WTC11 (cell line): Measurements from ENCODE around the gene NRSN2. TPM values are rescaled to one million over a fixed set of nuclear protein-coding genes. Genes with fewer than 3 reads are reported as not detected.

Source experiments
- ATAC-seq: fragments of 200-7000 bp; cut with Tn5 transposase; 2 replicates; pipeline ENCODE4 v1.10.0; 2021; ENCODE audit warnings: mild to moderate bottlenecking, moderate library complexity
- CTCF ChIA-PET: fragments of 300-600 bp; sonication (Branson Sonifier 250); formaldehyde crosslinking; loops from one replicate; lab custom pipeline; 2021; ENCODE audit warnings: antibody characterized with exemption; lab: Charles Lee
- POLR2A ChIA-PET: fragments of 350-600 bp; sonication (Branson Sonifier 250); formaldehyde crosslinking; loops from one replicate; lab custom pipeline; 2021; ENCODE audit warnings: antibody characterized with exemption; lab: Charles Lee
- DNase-seq: peaks from one replicate; pipeline ENCODE4 v3.0.0; 2021; ENCODE audit warnings: low spot score
- H3K27ac Mint-ChIP-seq: 2 replicates; pipeline ENCODE4 v1.8.0; 2021; ENCODE audit warnings: mixed read lengths
- H3K27me3 Mint-ChIP-seq: 2 replicates; pipeline ENCODE4 v1.8.0; 2021; ENCODE audit warnings: low read depth, mild to moderate bottlenecking, moderate library complexity, mixed read lengths
- H3K36me3 Mint-ChIP-seq: 2 replicates; pipeline ENCODE4 v1.8.0; 2021; ENCODE audit warnings: mixed read lengths
- H3K4me1 Mint-ChIP-seq: 2 replicates; pipeline ENCODE4 v1.8.0; 2022; ENCODE audit warnings: mixed read lengths
- H3K4me3 Mint-ChIP-seq: 2 replicates; pipeline ENCODE4 v1.8.0; 2021; ENCODE audit warnings: mild to moderate bottlenecking, moderate library complexity, mixed read lengths
- H3K9me3 Mint-ChIP-seq: 2 replicates; pipeline ENCODE4 v1.8.0; 2021; ENCODE audit warnings: mixed read lengths
- ATF1 ChIP-seq: sonication (generic); formaldehyde crosslinking; IDR thresholded peaks from 2 replicates; pipeline ENCODE4 v1.8.1; 2023; ENCODE audit warnings: mild to moderate bottlenecking, moderate library complexity, missing genetic modification reagents
- CBFB ChIP-seq: sonication (generic); formaldehyde crosslinking; IDR thresholded peaks from 2 replicates; pipeline ENCODE4 v1.8.1; 2022; ENCODE audit warnings: mild to moderate bottlenecking, low read depth, missing genetic modification reagents
- CREB1 ChIP-seq: sonication (generic); formaldehyde crosslinking; IDR thresholded peaks from 2 replicates; pipeline ENCODE4 v1.8.0; 2023; ENCODE audit warnings: mild to moderate bottlenecking, missing genetic modification reagents
- ETV6 ChIP-seq: sonication (generic); formaldehyde crosslinking; IDR thresholded peaks from 2 replicates; pipeline ENCODE4 v1.8.1; 2022; ENCODE audit warnings: mild to moderate bottlenecking, missing genetic modification reagents
- FOXK1 ChIP-seq: sonication (generic); formaldehyde crosslinking; IDR thresholded peaks from 2 replicates; pipeline ENCODE4 v1.8.0; 2022; ENCODE audit warnings: mild to moderate bottlenecking, moderate library complexity, missing genetic modification reagents
- JAZF1 ChIP-seq: fragments of 250-450 bp; sonication (Bioruptor Pico); IDR thresholded peaks from 2 replicates; pipeline ENCODE4 v1.9.0; 2021; ENCODE audit warnings: moderate library complexity, mild to moderate bottlenecking, inconsistent platforms
- NFATC4 ChIP-seq: fragments of 250-450 bp; sonication (Bioruptor Pico); IDR thresholded peaks from 2 replicates; pipeline ENCODE4 v1.9.0; 2021; ENCODE audit warnings: mild to moderate bottlenecking
- NR1H2 ChIP-seq: sonication (generic); formaldehyde crosslinking; IDR thresholded peaks from 2 replicates; pipeline ENCODE4 v1.9.0; 2021; ENCODE audit warnings: mild to moderate bottlenecking, moderate library complexity, missing genetic modification reagents
- NR2C2 ChIP-seq: sonication (generic); formaldehyde crosslinking; IDR thresholded peaks from 2 replicates; pipeline ENCODE4 v1.8.0; 2022; ENCODE audit warnings: mild to moderate bottlenecking, missing genetic modification reagents
- PRRX2 ChIP-seq: fragments of 250-450 bp; sonication (Bioruptor Pico); IDR thresholded peaks from 2 replicates; pipeline ENCODE4 v1.8.0; 2021; ENCODE audit warnings: mild to moderate bottlenecking
- SMAD3 ChIP-seq: sonication (generic); formaldehyde crosslinking; IDR thresholded peaks from 2 replicates; pipeline ENCODE4 v1.8.0; 2022; ENCODE audit warnings: missing genetic modification reagents, mild to moderate bottlenecking, borderline replicate concordance
- TEAD4 ChIP-seq: sonication (generic); formaldehyde crosslinking; IDR thresholded peaks from 2 replicates; pipeline ENCODE4 v1.8.0; 2022; ENCODE audit warnings: mild to moderate bottlenecking, missing genetic modification reagents
- total RNA-seq: library from RNA; stranded (reverse); gene quantifications from 3 replicates; pipeline ENCODE4 v1.2.3, GENCODE V29; 2021
- TF ChIP-seq, protein P1 (sequence below): fragments of 250-450 bp; sonication (Bioruptor Pico); IDR thresholded peaks from 2 replicates; pipeline ENCODE4 v1.9.0; 2021; ENCODE audit warnings: moderate library complexity, mild to moderate bottlenecking, inconsistent platforms, borderline replicate concordance
- TF ChIP-seq, protein P2 (sequence below): fragments of 250-450 bp; sonication (Bioruptor Pico); IDR thresholded peaks from 2 replicates; pipeline ENCODE4 v2.1.2; 2022; ENCODE audit warnings: mild to moderate bottlenecking, moderate library complexity
- TF ChIP-seq, protein P3 (sequence below): sonication (generic); formaldehyde crosslinking; IDR thresholded peaks from 2 replicates; pipeline ENCODE4 v1.8.1; 2023; ENCODE audit warnings: mild to moderate bottlenecking, missing genetic modification reagents, moderate library complexity
- TF ChIP-seq, protein P4 (sequence below): sonication (generic); formaldehyde crosslinking; IDR thresholded peaks from 2 replicates; pipeline ENCODE4 v1.8.0; 2022; ENCODE audit warnings: mild to moderate bottlenecking, missing genetic modification reagents
- TF ChIP-seq, protein P5 (sequence below): sonication (generic); formaldehyde crosslinking; IDR thresholded peaks from 2 replicates; pipeline ENCODE4 v1.8.1; 2022; ENCODE audit warnings: low read depth, mild to moderate bottlenecking, moderate library complexity, missing genetic modification reagents, borderline replicate concordance
- TF ChIP-seq, protein P6 (sequence below): sonication (generic); formaldehyde crosslinking; conservative IDR thresholded peaks from 2 replicates; pipeline ENCODE4 v1.8.1; 2023; ENCODE audit warnings: mild to moderate bottlenecking, low read depth, missing genetic modification reagents, moderate library complexity
- TF ChIP-seq, protein P7 (sequence below): fragments of 250-450 bp; sonication (Bioruptor Pico); conservative IDR thresholded peaks from 2 replicates; pipeline ENCODE4 v1.9.0; 2021; ENCODE audit warnings: mild to moderate bottlenecking

Gene NRSN2
- total RNA-seq, 1 experiment from 2014 or later = 23.0 TPM

DNA sequence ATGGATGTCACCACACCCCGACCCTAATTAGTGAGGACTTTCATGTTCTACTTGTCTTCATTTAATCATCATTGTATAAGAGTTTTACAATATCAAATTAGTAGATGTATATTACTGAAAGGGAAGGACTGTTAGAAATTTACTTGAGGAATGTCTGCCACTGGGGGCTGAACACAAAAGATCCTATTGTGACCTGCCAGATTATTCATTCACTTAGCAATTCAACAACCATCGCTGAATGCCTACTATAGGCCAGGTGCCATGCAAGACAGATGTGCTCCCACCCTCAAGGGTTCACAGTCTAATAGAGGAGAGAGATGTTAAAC, 53.2 kb downstream of the NRSN2 start:
- H3K4me3 Mint-ChIP-seq = no peak overlapping the region
- no peak overlapping the region for H3K27ac Mint-ChIP-seq
- H3K27me3 Mint-ChIP-seq = peaks cover 8% of the 10 kb centered on the region; the same call in 1 of the 2 replicates
- ATAC-seq = peak; percentile 47
- CTCF ChIA-PET = interaction anchor here (0.9 to 1.8 kb wide), 8 partner anchors 19 to 245 kb away, joined by 3 to 10 read pairs (median 4); partner anchors contain the start of genes NRSN2 and TRIB3
- TF ChIP-seq, protein P1, sequence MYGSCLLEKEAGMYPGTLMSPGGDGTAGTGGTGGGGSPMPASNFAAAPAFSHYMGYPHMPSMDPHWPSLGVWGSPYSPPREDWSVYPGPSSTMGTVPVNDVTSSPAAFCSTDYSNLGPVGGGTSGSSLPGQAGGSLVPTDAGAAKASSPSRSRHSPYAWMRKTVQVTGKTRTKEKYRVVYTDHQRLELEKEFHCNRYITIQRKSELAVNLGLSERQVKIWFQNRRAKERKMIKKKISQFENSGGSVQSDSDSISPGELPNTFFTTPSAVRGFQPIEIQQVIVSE (CRISPR knock-in tag) = no peak
- TF ChIP-seq CBFB (CRISPR knock-in tag) = no peak
- no peak for TF ChIP-seq PRRX2
- DNase-seq = no peak
- no peaks in the 10 kb centered on the region; the same call in 1 of the 2 replicates for H3K36me3 Mint-ChIP-seq
- peaks cover 15% of the 10 kb centered on the region for H3K9me3 Mint-ChIP-seq
- POLR2A ChIA-PET = interaction anchor here (0.6 to 1.0 kb wide), 2 partner anchors 27 to 46 kb away, joined by 3 to 5 read pairs; no protein-coding TSS in a partner anchor
- peaks cover 14% of the 10 kb centered on the region for H3K4me1 Mint-ChIP-seq

DNA sequence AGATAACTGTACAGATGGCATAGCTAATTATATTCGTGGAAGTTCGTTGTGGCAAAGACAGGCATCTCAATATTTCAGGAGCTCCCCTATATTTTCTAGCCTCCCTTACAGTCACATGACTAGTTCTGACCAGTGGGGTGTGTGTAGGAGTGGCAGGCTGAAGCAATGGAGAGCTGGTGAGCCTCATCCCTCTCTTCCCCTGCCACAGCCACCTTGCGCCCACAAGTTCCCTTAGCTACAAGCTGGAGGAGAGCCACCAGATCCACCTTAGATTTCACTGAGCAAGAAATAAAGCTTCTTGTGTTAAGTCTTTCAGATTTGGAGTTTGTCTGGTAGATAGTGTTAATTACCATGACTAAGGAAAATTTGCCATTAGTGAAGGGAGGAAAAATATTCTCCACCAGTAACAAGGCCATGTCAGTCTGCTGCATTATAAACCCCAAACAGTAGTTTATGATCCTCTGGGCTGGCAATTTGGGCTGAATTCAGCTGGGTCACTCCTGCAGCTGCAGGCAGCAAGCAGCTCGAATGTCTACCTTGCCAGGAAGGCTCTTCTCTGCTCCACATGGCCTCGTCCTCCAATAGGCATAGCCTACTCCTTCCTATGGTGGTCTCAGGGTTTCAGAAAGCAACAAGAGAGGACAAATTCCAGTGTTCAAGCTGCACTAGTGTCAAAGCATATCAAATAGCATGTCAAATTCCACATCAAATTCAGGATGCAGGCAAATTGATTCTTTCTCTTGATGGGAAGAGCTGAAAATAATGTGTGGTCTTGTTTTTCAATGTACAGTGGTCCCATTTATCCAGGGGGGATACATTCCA, 53.8 kb downstream of the NRSN2 start:
- no peak for DNase-seq
- CTCF ChIA-PET = interaction anchor here (0.9 to 1.8 kb wide), 8 partner anchors 20 to 245 kb away, joined by 3 to 10 read pairs (median 4); partner anchors contain the start of genes NRSN2 and TRIB3
- peak overlapping the region; percentile 58 for H3K27ac Mint-ChIP-seq
- POLR2A ChIA-PET = interaction anchor here (0.7 to 1.0 kb wide), 2 partner anchors 14 to 47 kb away, joined by 3 read pairs; no protein-coding TSS in a partner anchor
- peaks cover 15% of the 10 kb centered on the region for H3K9me3 Mint-ChIP-seq
- H3K27me3 Mint-ChIP-seq = peaks cover 8% of the 10 kb centered on the region; the same call in 1 of the 2 replicates
- TF ChIP-seq, protein P2, sequence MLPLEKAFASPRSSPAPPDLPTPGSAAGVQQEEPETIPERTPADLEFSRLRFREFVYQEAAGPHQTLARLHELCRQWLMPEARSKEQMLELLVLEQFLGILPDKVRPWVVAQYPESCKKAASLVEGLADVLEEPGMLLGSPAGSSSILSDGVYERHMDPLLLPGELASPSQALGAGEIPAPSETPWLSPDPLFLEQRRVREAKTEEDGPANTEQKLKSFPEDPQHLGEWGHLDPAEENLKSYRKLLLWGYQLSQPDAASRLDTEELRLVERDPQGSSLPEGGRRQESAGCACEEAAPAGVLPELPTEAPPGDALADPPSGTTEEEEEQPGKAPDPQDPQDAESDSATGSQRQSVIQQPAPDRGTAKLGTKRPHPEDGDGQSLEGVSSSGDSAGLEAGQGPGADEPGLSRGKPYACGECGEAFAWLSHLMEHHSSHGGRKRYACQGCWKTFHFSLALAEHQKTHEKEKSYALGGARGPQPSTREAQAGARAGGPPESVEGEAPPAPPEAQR (CRISPR knock-in tag) = no peak
- TF ChIP-seq FOXK1 (CRISPR knock-in tag) = no peak
- TF ChIP-seq NR1H2 (CRISPR knock-in tag) = no peak
- no peak for TF ChIP-seq NFATC4 (CRISPR knock-in tag)
- TF ChIP-seq, protein P3, sequence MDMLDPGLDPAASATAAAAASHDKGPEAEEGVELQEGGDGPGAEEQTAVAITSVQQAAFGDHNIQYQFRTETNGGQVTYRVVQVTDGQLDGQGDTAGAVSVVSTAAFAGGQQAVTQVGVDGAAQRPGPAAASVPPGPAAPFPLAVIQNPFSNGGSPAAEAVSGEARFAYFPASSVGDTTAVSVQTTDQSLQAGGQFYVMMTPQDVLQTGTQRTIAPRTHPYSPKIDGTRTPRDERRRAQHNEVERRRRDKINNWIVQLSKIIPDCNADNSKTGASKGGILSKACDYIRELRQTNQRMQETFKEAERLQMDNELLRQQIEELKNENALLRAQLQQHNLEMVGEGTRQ (CRISPR knock-in tag) = peak; percentile 81
- no peak for TF ChIP-seq TEAD4 (CRISPR knock-in tag)
- no peak for TF ChIP-seq ATF1 (CRISPR knock-in tag)
- no peak for TF ChIP-seq CREB1
- TF ChIP-seq, protein P4, sequence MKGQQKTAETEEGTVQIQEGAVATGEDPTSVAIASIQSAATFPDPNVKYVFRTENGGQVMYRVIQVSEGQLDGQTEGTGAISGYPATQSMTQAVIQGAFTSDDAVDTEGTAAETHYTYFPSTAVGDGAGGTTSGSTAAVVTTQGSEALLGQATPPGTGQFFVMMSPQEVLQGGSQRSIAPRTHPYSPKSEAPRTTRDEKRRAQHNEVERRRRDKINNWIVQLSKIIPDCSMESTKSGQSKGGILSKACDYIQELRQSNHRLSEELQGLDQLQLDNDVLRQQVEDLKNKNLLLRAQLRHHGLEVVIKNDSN (CRISPR knock-in tag) = peak; percentile 68; the same call in 1 of the 2 replicates
- TF ChIP-seq, protein P5, sequence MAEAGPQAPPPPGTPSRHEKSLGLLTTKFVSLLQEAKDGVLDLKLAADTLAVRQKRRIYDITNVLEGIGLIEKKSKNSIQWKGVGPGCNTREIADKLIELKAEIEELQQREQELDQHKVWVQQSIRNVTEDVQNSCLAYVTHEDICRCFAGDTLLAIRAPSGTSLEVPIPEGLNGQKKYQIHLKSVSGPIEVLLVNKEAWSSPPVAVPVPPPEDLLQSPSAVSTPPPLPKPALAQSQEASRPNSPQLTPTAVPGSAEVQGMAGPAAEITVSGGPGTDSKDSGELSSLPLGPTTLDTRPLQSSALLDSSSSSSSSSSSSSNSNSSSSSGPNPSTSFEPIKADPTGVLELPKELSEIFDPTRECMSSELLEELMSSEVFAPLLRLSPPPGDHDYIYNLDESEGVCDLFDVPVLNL (CRISPR knock-in tag) = no peak
- no peak for TF ChIP-seq ETV6
- no peak for TF ChIP-seq SMAD3
- TF ChIP-seq, protein P6, sequence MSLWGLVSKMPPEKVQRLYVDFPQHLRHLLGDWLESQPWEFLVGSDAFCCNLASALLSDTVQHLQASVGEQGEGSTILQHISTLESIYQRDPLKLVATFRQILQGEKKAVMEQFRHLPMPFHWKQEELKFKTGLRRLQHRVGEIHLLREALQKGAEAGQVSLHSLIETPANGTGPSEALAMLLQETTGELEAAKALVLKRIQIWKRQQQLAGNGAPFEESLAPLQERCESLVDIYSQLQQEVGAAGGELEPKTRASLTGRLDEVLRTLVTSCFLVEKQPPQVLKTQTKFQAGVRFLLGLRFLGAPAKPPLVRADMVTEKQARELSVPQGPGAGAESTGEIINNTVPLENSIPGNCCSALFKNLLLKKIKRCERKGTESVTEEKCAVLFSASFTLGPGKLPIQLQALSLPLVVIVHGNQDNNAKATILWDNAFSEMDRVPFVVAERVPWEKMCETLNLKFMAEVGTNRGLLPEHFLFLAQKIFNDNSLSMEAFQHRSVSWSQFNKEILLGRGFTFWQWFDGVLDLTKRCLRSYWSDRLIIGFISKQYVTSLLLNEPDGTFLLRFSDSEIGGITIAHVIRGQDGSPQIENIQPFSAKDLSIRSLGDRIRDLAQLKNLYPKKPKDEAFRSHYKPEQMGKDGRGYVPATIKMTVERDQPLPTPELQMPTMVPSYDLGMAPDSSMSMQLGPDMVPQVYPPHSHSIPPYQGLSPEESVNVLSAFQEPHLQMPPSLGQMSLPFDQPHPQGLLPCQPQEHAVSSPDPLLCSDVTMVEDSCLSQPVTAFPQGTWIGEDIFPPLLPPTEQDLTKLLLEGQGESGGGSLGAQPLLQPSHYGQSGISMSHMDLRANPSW = no peak
- TF ChIP-seq JAZF1 (CRISPR knock-in tag) = no peak
- no peak for TF ChIP-seq NR2C2 (CRISPR knock-in tag)
- no peak for TF ChIP-seq PRRX2
- TF ChIP-seq, protein P7, sequence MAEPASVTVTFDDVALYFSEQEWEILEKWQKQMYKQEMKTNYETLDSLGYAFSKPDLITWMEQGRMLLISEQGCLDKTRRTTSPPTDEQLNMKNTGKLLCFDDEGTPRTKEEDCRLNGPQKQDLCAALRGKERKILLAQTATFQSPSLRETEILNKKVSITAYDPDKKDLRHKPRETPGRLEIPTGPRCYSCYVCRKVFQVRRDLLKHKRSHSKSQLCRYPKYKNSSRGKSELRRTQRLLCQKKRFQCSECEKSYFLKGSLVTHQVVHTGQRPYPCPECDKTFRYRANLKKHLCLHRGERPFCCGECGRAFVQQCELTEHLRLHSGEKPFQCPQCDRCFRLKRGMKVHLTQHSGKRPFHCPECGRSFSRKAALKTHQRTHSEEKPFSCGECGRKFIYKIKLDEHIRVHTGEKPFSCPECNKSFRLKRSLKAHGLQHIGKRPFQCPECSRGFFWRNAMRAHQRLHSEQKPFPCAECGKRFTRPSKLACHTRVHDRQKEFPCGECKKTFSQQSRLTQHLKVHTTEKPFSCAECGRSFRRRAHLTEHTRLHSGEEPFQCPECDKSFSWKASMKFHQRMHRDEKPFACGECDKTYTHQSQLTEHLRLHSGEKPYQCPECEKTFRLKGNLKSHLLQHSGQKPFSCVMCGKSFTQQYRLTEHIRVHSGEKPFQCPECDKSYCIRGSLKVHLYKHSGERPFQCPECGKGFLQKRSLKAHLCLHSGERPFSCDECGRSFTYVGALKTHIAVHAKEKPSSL (CRISPR knock-in tag) = no peak
- ATAC-seq = peak; percentile 93
- H3K4me3 Mint-ChIP-seq = no peak overlapping the region
- no peaks in the 10 kb centered on the region; the same call in 1 of the 2 replicates for H3K36me3 Mint-ChIP-seq
- H3K4me1 Mint-ChIP-seq = peaks cover 15% of the 10 kb centered on the region
